Amniotic epithelial cell (primary cell): ENCODE data around the gene PRSS53.

Experiments
- DNase-seq: peaks from one replicate; pipeline ENCODE4 v3.0.0-alpha.2; 2010; ENCODE audit warnings: low read depth

The PRSS53 gene

DNA sequence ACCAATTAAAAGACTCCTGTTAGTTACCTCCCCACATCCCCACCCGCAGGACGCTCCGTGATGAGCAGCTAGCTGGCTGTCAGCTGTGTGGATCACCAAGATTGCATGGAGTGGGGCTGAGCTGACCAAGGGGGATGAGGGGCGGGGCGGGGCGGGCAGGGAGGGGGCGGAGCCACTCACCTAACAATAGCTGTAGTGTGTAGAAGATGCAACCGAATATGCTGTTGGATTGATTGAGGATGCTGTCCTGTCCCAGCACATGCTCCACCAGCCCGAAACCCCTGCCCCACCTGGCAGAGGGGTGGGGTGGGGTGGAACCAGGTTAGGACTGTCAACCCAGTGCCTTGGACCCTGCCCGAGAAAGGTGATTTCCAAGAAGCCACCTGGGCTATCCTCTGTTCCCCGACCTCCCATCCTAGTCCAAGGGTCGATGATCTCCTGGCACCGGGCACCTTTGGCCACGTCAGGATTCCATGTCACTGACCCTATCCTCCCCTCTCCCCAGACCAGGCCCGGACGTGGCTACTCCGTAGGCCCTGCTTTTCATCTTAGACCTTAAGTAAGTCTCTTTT, 4.5 kb upstream of the PRSS53 start:
- peak; percentile 57 for DNase-seq

DNA sequence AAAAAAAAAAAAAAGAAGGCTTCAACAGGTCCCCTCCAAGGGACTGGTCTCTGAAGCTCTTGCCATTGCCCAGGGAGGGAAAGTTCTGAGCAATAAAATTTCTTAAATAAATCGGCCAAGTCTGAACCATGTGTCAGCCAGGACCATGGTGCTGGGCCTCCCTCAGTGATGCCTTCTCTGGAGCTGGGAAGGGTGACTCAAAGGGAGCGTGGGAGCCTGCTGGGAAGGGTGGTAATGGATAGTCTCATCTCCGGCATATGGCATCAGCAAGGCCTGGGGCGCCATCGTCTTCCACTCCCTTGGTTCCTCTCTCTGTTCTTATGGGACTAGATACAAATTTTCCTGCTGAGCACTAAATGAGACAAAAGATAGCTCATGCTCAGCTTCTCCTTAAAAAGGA, 3.6 kb upstream of the PRSS53 start:
- peak; percentile 78 for DNase-seq

DNA sequence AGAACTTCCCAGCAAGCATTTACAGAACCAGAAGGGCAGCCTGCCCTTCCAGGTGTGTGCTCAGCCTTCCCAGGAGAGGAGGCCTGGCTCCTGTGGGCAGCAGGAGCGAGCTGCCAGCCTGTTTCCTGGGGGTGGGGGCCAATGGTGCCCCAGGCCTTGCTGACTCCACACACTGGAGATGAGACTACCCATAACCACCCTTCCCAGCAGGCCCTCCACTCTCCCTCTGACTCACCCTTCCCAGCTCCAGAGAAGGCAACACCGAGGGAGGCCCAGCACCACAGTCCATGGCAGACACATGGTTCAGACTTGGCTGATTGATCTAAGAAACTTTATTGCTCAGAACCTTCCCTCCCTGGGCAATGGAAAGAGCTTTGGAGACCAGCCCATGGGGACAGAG, 1.8 kb upstream of the PRSS53 start:
- peak; percentile 64 for DNase-seq

DNA sequence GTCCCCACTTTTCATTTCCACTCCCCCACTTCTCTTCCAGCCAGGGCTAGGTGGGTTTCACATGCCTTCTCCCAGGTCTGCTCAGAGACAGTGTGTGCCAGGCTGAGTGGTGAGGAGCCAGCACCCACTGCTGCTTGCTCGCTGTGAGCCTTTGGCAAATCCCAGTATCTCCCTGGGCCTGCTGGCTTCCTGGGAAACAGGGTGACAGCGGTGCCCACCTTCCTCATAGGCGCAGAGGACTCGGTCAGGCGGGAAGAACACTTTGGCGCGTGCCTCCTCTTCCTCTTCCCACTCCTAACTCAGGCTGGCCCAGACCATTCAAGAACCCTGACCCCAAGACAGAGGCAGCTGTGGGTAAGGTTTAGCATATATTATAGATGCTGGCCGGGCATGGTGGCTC, 456 bp upstream of the PRSS53 start:
- DNase-seq, result no peak

DNA sequence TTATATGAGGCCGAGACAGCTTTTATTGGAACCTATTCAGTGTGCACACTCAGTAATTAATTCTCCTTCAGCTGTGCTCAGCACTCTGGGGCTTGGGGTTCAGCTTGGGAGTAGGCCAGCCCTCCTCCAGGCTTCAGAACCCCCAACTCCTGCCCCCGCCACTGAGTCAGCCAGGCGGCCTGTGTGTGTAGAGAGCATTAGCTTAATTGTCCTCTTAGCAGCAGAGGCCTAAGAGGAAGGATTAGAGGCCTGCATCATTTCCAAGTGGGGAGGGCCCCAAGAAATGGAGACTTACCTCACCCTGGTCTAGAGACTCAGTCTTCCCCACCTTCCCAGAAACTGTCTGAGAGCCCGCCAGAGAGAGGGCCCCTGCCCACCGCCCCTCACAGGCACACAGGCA, 772 bp downstream of the PRSS53 start:
- no peak for DNase-seq

DNA sequence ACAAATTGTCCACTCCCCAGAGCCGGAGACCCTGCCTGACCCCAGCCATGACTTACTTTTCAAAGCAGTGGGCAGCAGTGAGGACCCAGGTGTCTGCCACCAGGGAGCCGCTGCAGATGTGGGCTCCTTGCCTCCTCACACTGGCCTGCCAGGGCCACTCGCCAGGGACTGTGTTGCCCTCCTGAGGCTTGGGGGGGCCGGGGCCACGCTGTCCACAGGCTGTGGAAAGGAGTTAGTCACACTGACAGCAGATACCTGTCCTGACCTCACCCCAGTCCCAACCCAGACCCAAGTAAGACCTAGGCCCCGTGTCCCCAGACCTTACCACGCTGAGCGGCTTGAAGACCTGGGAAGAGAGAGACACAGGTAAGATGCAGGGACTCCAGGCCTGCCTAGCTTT, 1.3 kb downstream of the PRSS53 start:
- no peak for DNase-seq

DNA sequence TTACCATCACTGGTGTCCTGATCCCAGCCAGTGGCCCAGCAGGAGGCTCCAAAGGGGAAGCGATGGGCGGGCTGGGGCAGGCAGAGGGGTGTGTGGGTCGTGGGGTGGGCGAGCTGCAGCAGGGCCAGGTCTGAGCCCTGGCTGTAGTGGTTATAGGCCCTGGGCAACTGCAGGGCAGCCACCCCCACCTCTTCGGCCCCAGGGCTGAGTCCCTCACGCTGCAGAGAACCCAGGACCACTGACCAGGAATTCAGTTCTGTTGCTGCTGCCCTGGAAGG, 2.2 kb downstream of the PRSS53 start:
- no peak for DNase-seq

DNA sequence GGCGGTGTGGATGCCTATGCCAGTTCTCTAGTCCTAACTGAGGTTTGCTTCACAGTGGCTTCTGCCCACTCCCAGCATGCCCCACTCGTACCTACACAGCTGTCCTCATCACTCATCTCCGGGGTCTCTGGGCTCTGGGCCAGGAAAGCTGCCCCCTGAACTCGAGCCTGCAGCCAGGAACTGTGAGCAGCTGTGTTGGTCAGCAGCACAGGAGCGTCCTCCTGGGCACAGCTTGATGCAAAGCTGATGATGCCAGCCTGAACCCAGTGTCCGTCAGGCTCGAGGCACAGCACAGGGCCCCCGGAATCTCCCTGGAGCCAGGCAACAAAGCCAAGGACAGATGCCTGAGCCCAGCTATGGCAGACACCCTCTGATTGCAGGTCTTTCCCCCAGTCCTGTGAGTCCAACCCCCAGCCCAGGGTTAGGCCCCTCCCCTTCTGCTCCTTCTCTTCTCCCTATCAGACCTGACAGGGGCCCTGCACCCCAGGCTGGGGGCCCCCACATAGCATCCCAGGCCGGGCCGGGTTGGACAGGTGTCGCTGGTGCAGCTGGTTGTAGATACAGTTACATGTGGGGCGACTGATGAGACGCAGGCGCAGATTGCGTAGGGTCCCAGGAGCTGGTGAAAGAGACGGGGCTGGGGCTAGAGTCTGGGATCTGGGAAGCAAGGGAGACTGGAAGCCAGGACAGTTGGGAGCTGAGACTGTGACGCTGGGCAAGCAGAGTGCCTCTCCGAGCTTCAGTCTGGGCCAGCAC, 2.7 kb downstream of the PRSS53 start:
- DNase-seq, result no peak

DNA sequence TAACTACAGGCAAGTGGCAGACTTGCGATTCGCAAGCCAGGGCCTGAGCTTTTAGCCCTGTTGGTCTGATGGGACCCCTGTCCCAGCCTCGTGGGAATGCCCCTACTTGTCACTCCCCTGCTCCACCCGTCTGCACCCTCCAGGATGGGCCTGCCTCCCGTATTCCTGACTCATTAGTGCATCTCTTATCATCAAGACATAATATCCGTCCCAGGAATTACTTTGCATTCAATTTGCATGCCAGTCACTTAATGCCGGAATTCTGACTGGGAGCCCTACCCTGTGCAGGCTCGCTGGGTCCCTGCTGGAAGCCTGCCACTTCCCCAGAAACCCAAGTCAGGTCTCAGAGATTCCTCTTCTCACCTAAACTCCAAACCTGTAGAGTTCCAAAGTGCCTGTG, 3.3 kb downstream of the PRSS53 start:
- peak; percentile 35 for DNase-seq

DNA sequence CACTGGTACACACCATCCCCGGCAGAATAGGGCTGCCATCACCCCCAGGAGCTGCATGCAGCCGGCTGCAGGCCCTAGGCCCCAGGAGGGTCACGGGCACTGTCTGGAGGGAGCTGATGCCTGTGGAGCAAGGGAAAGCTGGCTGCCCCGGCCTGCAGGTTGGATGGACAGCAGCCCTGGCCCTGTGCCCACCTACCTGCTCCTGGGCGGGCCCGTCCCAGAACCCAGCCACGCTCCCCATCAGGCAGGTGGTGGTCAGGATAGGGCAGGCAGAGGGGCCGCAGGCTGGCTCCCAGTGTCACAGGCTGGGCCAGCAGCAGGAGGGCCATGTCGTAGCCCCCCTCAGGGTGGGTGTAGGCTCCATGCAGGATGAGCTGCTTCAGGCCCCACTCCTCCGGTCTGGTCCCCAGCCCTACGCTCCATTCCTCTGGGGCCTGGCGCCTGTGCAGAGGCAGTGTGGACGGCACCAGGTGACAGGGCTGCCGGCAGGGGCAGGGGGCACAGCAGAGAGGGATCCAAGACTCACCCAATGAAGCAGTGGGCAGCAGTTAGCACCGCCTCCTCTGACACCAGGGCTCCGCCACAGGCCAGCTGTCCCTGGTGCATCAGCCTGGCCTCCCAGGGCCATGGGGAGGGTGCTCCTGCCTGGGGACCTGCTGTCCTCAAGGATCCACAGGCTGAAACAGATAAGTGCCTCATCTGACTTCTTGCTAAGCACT, 4.0 kb downstream of the PRSS53 start:
- no peak for DNase-seq

DNA sequence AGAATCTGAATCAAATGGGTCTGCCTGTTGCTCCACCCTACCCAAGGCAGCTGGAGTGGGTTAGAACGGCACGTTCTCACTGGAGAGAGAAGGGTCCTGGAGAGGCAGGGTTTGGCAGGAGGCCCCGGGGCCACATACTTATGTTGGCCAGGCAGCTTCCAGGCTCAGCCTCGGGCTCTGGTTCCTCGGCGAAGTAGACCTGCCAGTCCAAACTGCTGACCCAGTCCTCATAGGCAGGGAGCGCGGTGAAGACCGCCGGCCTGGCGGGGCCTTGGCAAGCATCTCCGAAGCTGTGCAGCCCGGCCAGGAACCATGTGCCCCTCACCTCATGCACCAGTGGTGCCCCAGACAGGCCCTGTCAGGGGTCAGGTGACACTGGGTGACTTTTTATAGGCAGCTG, 4.8 kb downstream of the PRSS53 start:
- DNase-seq, result no peak

DNA sequence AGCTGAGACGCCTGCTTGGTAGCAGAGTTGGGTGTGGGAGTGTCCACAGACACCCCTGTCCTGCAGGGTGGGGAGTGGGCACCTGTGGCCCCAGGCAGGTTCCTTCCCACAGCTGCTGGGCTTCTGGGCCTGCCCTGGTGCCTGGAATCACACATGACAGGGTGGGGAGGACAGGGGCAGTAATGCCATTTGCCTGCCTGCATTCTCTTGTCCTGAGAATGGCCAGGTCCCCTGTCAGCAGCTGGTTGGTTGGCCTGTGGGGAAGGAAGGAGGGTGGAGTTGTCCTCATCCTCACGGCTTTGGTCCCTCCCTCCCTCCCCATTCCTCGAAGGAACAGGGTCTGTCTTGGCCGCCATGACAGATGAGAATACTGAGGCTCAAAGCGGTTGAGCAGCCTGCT, 5.2 kb downstream of the PRSS53 start:
- no peak for DNase-seq

DNA sequence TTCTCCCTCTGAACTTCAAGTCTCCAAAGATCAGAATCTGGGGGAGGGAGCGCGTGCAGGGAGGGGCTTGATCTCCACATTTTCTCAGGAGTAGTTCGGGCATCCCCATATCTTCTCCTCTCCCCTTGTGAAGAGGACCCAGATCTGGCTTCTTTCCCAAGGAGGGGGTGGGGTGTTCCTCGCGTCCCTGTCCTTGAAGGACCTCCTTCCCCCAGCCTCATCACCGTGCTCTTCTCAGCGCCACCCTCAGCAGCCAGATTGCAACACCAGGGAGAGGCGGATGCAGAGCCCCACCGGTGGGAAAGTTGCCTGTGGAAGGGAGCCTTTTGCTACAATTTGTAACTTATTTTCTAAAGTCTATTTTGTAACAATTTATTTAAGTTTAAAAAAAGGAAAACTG, 5.7 kb downstream of the PRSS53 start:
- peak; percentile 36 for DNase-seq

DNA sequence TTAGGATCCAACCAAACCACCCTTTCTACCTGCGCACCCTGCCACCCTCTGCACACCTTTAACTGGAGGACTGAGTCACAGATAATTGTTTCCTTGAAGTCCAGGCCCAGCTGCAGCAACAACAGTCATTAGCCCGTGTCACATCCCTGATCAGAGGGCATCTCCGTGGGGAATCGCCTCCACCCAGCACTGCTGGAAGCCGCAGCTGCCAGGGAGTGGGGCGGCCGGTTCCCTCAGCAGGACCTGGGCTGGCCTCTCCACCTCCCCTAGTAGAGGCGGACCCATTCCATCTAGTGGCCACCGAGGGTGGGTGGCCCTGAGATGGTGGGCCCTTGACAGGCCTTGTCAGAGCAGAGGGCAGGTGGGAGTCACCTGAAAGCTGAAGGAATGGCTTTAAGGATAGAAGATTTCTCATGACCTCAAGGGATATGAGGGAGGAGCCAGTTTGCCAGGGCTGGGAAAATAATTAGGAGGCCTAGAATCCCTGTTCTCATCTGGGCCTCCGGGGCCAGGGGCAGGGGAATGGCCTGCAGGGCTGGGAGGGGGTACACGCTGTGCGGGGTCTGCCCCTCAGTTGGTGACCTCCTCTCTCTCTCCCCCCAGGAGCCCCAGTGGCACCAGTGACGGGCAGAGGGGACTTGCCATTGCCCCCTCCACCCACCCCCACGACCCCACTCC, 6.2 kb downstream of the PRSS53 start:
- no peak for DNase-seq

DNA sequence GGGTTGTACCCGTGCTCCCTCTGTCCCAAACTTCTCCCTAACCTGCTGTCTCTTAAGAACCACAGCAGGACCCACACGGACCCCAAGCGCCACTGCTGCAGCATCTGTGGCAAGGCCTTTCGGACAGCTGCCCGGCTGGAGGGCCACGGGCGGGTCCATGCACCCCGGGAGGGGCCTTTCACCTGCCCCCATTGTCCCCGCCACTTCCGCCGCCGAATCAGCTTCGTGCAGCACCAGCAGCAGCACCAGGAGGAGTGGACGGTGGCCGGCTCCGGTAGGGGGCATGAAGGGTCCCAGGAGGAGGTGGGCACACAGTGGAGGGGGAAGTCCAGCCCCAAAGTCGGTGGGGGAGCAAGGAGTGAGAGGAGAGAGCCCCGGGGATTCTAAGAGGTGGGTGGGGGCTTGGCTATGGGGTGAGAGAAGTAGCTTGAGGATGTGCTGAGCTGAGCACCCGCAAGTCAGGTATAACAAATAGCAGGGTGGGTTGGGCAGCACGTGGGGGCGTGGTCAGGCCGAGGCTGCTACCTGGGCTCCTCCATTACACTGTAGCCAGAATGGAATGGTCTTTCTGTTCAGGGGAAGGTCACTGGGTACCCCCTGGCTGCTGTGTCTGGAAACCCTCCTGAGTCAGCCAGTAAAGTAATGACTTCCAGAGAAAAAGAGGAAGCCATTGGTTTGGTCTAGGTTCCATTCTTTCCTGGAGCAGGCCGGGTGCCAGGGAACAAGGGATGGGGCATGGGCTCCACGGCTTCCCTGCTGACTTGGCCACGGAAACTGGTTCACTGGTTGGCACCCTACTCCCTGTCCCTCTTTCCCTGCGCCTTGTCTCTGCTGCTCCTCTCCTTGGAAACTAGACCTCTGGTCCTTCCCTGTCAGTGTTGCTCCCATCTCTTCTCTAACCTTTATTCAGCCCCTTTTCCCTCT, 7.1 kb downstream of the PRSS53 start:
- DNase-seq, result no peak

DNA sequence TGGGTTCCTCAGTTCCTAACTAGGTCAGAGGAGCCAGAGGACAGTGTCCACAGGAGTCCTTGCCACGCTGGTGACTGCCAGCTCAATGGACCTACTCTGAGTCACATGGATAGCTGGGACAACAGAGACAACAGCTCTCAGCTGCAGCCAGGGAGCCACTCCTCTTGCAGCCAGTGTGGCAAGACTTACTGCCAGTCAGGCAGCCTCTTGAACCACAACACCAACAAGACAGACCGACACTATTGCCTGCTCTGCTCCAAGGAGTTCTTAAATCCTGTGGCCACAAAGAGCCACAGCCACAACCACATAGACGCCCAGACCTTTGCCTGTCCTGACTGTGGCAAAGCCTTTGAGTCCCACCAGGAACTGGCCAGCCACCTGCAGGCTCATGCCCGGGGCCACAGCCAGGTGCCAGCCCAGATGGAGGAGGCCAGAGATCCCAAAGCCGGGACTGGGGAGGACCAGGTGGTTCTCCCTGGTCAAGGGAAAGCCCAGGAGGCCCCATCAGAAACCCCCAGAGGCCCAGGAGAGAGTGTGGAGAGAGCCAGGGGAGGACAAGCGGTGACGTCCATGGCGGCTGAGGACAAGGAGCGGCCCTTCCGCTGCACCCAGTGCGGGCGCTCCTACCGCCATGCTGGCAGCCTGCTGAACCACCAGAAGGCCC, 7.9 kb downstream of the PRSS53 start:
- no peak for DNase-seq

DNA sequence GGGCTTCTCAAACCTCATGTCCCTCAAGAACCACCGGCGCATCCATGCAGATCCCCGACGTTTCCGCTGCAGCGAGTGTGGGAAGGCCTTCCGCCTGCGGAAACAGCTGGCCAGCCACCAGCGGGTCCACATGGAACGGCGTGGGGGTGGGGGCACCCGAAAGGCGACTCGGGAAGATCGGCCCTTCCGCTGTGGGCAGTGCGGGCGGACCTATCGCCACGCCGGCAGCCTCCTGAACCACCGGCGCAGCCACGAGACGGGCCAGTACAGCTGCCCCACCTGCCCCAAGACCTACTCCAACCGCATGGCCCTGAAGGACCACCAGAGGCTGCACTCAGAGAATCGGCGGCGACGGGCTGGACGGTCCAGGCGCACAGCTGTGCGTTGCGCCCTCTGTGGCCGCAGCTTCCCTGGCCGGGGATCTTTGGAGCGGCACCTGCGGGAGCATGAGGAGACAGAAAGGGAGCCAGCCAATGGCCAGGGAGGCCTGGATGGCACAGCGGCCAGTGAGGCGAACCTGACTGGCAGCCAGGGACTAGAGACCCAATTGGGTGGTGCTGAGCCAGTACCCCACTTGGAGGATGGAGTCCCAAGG, 8.6 kb downstream of the PRSS53 start:
- DNase-seq, result no peak

DNA sequence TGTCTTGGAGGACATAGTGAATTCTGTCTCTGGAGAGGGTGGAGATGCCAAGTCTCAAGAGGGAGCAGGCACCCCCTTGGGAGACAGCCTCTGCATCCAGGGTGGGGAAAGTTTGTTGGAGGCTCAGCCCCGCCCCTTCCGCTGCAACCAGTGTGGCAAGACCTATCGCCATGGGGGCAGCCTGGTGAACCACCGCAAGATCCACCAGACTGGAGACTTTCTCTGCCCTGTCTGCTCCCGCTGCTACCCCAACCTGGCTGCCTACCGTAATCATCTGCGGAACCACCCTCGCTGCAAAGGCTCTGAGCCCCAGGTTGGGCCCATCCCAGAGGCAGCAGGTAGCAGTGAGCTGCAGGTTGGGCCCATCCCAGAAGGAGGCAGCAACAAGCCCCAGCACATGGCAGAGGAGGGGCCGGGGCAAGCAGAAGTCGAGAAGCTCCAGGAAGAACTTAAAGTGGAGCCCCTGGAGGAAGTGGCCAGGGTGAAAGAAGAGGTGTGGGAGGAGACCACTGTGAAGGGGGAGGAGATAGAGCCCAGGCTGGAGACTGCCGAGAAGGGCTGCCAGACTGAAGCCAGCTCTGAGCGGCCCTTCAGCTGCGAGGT, 9.3 kb downstream of the PRSS53 start:
- DNase-seq, result no peak

DNA sequence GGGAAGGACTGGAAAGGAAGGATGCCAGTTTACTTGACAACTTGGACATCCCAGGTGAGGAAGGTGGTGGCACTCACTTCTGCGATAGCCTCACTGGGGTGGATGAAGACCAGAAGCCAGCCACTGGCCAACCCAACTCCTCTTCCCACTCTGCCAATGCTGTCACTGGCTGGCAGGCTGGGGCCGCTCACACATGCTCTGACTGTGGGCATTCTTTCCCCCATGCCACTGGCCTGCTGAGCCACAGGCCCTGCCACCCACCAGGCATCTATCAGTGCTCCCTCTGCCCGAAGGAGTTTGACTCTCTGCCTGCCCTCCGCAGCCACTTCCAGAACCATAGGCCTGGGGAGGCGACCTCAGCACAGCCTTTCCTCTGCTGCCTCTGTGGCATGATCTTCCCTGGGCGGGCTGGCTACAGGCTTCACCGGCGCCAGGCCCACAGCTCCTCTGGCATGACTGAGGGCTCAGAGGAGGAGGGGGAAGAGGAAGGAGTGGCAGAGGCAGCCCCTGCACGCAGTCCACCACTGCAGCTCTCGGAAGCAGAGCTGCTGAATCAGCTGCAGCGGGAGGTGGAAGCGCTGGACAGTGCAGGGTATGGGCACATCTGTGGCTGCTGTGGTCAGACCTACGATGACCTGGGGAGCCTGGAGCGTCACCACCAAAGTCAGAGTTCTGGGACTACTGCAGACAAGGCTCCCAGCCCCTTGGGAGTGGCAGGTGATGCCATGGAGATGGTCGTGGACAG, 10.0 kb downstream of the PRSS53 start:
- DNase-seq, result no peak
